Measurements from ENCODE around the gene MYO1E.

Gene MYO1E

DNA sequence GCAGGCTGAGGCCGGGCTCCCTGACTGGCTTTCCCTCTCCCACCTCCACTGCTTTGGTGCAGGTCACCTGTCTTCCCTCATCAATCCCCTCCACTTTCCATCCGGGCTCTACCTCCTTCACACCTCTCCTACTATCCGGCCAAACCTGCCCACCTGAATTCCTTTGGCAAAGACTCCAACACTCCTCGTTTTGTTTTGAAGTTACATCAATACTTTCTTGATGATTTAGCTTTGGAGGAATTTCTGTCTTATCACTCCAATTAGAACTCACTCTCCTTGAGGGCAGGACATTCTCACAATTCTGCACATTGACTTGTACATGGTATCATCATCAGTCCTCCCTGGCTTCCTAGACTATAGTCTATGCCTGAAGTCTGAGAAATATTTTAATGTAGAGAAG lies 145.7 kb downstream of the MYO1E start:
- no peak for DNase-seq (ENCODE audit: low read depth)

DNA sequence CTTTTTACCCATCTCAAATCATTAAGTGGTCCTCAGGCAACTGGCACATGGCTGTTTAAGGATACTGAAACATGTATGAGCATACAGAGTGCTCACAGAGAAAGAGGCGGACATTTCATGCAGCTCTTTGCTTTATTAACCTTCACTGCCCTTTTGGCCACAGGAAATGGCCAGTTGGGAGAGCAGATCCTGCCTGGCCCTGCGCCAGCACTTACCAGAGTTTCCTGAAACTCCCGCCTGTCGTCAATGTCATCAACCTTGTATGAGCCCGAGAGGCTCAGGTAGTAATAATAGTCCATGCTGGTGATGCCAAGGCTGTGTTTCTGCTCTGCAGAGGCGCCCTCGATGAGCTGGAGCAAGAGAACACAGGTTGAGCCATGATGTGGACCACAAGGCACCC lies 148.2 kb downstream of the MYO1E start:
- no peak for DNase-seq (ENCODE audit: low read depth)

DNA sequence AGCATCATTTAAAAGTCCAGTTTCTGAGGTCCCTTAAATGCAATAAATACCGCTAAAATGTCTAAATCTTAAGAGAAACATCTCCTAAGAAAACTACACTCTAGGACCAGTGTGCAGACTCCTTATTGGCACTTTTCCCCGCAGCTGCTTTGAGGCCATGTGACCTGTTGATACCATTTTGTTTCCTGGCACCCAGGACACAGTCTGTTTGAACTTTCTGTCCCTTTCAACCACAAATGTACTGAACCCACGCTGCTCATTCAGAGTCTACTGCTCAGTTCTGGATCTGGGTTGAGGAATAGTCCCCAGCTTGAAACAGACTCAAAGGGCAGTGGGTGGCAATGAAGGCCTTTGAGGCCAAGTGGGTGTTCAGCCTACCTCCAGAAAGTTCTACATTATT lies 148.9 kb downstream of the MYO1E start:
- DNase-seq (ENCODE audit: low read depth) = no peak

DNA sequence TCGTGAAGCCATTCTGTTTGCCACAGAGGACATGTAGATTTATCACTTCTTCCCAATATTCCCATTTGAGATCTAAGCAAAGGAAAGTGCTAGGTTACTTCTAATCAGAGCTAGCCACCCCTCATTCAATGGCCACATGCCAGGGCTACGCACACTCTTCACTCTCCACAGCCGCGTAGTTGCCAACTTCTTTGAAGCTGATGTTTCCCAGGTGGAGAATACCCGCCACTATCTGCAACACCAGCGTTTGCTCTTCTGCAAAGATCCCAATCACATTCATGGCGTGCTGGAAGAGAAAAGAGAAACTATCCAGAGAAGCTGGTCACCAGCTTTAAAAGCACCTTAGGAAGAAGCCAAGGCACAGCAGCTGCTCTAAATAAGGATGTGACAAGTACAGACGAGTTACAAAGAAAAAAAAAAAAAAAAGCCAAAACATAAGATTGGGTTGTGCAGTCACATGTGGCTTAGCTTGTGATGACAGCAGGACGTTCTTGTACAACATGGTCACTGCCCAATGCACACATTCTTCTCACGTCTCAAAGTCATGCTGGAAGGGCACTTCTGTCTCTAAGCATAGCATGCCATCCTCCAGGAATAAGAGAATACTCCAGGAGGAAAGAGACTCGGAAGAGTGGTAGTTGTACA lies 149.6 kb downstream of the MYO1E start:
- DNase-seq (ENCODE audit: low read depth) = no peak

DNA sequence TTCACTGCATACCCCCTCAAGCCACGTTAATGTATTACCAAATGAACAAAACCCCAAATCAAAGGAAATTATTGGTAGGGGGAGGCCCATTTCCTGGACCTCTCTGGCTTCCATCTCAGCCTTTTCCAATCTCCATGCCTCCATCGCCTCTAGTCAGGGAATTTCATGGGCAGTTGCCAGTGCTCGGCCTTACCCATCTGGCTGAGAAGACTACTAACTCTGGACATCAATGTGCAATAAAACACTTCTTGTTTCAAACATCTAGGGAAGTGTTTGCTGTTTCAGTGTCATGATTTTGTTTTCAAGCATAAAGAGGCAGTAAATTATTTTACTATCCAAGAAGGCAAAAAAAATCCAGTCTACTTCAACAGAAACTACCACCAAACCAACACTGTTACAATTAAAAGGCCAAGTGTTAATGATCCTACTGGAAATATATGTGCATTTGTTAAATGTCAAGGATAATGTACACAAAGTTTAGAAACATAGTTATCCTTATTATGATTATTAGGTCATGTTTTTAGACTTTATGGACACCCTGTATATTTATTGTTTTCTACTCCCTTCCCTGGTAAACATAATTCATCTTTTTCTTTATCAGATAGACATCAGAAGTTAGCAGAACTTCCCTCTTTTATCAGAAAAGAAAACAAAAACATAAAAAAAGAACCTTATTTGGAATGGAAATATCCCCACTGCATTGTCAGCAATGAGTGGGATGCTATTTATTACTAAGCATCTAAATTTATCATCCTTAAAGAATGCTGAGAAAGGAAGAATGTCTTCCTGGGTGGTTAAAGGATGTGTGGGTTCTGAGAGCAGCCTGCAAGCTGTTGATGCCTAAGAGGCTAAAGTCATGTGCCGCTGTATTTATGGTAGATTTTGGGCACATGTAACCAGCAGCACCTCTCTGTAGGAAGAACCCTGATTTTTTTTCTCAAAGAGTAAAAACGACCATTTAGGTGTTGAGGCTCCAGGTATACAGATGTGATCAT lies 150.9 kb downstream of the MYO1E start:
- DNase-seq (ENCODE audit: low read depth) = no peak

DNA sequence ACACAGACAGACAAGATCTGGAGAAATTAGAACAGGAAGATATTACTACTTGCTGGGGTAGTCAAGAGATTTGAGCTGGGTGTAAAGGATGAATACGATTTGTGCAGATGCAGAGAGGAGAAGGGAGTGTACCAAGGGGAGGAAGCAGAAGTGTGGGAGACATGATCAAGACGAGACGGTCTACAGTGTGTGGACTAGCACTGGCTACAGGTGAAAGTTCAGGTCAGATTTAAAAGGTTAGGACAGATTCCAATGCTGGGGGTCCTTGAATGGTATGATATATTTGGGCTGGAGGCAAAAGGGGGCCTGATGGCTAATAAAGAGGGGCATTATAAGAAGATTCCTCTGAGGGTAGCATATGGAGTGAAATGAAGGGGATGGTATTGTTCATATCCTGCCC lies 154.0 kb downstream of the MYO1E start:
- no peak for DNase-seq (ENCODE audit: low read depth)

DNA sequence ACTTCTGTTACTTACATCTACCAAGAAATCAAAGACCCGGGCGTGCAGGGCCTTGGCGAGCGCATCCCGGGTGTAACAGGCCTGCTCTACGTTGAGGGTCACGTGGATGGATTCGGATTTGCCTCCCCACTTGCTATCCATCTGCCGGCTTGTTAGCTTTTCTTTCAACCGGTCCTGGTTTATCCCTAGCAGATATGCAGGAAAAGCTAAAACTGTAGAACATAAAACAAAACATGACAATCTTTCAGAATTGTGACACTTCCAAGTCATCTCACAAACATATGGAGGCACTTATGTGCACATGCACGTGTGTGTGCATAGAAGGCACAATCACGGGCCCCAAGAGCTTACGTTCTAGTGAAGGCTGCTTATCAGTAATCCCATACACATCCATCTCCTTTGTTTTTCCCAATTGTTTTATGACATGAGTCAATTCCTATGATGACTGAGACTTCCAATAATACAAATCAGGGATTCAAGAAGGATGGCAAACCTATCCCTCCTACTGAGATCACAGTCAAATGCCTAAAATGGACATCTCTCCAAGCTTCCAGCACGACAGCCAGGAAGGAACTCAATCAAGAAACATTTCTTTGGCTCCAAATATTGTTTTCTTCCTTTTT lies 154.7 kb downstream of the MYO1E start:
- no peak for DNase-seq (ENCODE audit: low read depth)

DNA sequence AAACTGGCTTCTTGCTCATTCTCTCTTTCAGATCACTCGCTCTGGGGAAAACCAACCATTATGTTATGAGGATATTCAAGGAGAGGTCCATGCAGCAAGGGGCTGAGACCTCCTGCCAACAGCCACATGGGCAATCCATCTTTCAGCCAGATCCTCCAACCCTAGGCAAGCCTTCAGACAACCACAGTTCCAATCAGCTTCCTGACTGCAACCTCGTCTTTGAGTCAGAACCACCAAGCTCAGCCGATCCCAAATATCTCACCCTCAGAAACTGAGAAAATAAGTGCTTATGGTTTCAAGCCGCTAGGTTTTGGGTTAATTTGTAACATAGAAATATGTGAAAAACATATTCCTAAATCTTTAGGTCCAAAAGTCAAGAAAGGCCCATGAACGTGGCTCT lies 155.8 kb downstream of the MYO1E start:
- no peak for DNase-seq (ENCODE audit: low read depth)

DNA sequence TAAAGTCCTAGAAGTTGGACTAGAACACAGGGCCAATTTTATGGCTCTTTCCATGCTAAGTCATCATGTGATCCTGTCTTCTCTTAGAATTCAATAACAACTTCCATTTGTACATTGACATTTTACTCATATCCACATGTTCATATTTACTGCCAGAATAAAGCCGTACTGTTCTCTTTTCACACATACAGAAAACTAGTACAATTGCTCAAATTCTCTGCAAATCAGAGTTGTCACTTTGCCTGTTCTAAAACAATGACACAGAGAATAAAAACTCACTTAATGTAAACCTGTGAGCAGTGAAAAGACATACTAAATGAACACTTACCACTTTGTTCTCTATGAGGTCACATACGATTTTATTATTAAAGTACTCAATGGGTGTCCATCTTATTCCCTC lies 162.5 kb downstream of the MYO1E start:
- no peak for DNase-seq (ENCODE audit: low read depth)

DNA sequence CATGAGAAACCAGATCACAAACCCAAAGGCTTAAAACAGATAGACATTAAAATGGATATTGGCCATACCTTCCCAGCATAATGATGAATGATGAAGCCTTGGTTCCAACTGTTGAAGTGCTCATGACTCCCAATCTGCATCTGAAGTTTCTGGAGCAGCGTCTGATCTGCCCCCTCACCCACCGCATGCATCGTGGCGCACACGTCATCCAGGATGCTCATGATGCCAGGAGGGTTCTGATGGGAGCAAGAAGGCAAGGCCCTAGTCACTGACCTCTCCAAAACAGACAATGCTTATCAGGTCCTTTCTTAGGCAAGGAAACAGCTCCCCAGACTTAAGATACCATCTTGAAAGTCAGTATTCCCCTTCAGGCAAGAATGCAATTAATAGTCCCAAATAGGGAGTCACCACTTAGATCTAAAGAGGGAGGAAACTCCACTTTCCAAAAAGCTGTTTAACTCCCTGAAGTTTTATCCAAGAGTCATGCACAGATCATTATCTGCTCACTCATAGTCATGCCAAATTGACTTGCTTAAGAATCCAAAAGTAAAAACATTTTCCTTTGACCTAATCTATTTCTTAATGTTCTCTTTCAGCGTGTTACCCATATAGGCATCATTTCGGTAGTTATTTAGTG lies 163.9 kb downstream of the MYO1E start:
- DNase-seq (ENCODE audit: low read depth) = no peak

DNA sequence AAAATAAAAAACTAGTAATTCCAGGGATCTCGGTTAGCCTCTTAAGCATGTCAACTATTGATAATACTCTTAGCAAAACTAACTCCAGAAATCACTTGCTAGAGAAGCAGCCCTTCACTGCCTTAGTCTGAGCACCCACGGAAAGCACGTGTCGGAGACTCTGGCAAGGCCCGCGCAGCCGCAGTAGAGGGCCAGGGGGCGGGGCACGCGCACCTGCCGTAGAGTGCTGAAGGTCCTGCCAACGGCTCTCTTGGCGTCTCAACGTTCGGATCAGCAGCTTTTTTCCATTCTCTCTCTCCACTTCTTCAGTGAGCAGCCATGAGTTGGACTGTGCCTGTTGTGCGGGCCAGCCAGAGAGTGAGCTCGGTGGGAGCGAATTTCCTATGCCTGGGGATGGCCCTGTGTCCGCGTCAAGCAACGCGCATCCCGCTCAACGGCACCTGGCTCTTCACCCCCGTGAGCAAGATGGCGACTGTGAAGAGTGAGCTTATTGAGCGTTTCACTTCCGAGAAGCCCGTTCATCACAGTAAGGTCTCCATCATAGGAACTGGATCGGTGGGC lies 166.0 kb downstream of the MYO1E start, which contains the start of gene LDHAL6B:
Gene LDHAL6B, plus strand, starts transcription at position 221 of the 561 bp plus-strand sequence. Its CDS starts 98 bp downstream, at position 319.
- no peak for DNase-seq (ENCODE audit: low read depth)

DNA sequence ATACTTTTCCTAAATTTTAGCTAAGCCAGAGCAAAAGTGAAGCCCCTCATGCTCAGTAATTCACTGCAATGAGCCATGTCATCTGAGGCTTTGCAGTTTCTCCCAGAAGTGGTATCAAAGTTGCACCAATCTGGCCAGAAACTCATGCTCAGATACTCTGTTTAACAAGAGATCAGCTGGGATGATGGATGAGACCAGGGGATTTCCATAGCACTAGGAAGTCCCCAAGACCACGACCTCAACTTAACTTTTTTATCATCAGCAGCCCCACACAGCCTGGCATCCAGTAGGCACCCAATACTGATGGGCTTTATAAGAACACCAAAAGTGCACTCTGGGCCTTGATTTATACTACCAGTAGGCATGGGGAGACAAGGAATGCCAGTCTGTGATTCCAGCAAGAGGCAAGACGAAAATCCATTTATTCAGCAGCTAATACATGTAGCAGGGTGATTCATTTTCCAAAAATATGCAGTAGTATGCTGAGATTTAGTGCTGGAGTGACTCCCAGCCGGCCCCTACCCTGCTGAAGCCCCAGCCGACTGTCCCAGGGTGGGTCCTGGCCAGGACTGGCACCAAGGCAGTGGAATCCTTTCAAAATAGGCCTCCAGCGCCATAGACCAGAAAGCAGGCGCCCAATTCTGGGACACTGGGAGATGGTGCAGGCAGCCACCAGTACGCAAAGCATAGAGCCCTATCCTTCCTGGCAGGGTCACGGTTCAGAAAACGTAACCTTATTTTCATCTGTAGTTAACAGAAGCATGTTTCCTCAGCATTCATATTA lies 166.6 kb downstream of the MYO1E start:
- no peak for DNase-seq (ENCODE audit: low read depth)

DNA sequence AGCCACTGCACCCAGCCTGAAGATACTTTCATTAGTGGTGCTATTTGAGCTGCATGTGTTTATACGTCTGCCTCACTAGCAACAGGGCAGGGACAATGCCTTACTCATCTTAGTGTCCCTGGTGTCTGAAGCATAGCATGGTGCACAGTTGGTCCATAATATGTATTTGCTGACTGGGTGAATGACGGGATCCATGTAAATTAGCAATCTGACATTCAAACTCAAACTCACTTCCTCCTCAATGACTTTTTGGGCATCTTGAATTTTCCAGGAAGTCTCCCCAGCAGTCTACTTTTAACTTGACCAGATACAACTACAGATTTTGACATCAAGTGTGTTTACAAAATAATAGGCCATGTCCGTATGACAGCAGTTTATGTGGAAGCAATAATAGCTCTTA lies 169.0 kb downstream of the MYO1E start:
- no peak for DNase-seq (ENCODE audit: low read depth)

DNA sequence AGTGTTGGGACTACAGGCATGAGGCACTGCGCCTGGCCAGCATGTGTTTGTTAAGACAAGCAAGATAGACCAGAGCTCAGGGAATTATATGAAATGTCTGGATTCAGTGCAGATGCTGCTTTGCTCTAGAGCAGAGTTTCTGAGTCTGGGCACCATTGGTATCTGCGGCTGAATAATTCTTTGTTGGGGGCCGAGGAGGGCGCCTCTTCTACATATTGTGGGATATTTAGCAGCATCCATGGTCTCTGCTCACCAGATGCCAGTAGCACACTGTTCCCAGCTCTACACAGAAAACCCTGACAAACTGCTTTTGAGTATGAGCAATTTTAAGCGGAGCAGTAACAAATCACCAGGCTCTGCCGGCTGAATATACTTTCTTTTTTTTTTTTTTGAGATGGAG lies 169.7 kb downstream of the MYO1E start:
- DNase-seq (ENCODE audit: low read depth) = no peak

DNA sequence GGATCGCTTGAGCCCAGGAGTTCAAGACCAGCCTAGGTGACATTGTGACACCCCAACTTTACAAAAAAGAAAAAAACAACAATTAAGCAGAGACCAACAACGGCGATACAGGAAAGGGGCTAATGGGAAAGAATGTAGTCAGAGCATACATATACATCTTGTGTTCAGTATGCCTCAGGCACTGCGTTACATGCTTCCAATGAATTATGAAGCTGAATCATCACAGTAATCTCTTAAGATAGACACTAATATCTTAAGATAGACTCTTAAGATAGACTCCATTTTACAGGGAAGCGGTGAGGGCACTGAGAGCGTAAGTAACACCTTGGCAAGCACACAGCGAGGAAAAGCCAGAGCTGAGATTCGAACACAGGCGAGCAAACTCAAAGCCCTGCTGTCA lies 172.1 kb downstream of the MYO1E start:
- no peak for DNase-seq (ENCODE audit: low read depth)

DNA sequence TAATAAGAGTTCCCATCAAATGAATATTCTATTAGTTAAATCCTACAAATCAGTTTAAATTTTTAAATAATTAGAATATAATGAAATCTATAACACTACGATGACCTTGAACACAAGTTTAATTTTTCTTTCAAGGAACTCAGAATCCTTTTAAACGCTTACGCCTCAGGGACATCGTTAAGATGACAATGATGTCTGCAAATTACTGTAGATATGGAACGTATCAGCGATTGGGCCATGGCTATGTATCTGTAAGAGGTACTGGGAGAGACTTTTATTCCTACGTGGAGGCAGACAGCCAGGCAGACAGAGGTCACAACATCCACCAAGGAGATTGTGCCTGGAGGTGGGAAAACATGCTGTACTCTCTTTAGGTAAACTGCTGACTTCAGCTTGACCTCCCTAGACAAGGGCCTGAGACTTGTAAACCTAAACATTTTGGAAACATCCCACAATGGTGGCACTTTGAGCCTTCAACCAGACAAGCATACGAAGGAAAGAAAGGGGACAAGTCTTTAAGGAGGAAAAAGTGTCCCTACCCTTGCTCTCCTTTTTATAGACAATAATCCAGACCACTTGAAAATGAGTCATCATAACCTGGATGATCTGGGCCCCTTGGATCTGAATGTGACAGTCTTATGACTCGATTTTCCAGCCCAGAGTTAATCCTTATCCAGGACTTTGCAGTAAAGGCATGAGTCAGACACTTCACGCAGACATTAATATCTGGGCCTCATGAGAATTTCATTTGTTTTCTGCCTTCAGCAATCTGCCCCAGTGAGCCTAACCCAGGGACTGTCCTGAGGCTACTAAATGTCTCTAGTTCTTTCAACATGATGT lies 172.8 kb downstream of the MYO1E start:
- DNase-seq (ENCODE audit: low read depth) = no peak

DNA sequence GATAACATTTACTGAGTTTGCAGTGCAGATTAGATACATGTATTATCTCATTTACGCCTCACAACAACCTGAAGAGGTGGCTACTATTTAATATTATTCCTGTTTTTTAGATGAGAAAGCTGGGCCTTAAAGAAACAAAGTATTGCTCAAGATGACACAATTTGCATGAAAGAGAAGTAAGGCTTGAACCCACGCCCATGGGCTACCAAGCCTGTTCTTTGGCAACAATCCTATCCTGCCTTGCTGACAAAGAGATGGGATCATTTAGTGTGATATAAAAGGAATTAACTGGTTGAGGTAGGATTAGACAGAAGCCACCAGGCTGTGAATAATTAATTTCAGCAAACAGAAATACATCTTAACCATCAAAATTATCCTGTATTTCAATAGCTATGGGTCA lies 175.2 kb downstream of the MYO1E start:
- no peak for DNase-seq (ENCODE audit: low read depth)

DNA sequence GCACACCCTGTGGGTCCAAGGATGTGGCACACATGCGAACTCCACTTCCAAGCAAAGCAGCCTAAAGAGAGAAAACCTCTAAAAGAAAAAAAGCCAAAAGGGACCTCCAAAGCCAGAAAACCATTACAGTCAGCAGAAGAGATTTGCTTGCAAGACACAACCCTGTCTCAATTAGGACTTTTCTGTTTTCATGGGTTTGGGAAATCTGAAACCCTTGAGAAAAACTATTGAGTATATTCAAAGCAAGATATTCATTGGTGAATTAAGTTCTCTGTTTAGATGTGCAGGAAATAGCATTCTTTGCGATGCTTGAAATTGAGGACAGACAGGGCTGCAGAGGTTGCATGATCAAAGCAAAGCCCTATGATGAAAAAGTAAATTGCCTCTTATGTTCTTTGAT lies 176.3 kb downstream of the MYO1E start:
- DNase-seq (ENCODE audit: low read depth) = no peak

DNA sequence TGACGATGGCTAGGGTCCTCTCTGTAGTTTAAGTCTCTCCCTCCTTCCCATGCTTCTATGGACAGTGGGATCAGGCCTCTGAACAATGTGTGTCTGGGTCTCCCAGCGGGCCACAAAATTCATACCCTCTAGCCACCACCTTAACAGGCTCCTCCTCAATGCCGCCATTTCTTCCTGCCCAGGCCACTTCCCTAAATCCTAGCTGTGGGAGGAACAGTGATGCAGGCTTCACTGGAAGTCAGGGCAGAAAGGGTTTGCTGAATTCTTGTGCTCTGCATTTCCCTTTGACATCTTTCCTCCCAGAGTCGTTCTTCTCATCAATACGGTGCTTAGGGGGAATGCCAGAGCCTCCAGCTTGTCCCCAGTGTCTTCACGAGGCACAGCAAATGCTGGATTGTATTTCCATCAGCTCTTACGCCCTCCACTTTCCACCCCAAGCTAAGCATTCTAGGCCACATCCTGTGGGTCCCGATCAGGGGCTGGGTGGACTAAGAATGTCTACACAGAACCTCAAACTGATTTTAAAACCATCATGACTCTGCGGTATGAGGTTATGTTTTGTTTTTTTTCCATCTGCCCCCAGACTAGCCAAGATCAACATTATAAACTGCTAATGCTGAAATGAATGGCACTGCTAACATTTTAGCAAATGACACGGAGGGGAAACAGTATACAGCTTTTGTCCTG lies 177.9 kb downstream of the MYO1E start:
- DNase-seq (ENCODE audit: low read depth) = no peak

DNA sequence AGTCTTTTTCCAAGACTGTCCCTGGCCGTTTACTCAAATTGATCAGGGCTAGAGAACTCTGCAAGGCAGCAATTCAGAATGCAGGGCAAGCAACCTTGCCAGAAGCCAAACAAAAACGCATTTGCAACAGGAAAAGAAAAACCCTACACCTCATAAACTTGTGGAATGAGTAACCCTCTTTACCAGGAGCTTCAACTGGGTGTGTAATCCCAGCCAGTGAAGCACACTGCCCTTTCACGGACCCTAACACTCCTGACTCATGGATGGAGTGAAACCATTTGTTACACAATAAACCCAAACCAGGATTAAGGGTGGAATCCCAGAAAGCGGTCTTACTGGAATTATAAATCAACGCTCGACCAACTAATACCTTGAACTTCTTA lies 180.8 kb downstream of the MYO1E start:
- DNase-seq (ENCODE audit: low read depth) = no peak
